HG02623 (cell line): ENCODE measurements around the gene NPIPA1.
"Not testable (repeated sequence)": the region's sequence is repeated elsewhere in the genome, so short reads cannot be mapped to it uniquely, and the experiment has no call there.

Source experiments
- ATAC-seq: cut with Tn5 transposase; IDR thresholded peaks from one replicate; pipeline ENCODE4 v1.9.1; 2021; ENCODE audit warnings: moderate library complexity; ENCODE audit not compliant: unreplicated experiment

The NPIPA1 gene

DNA sequence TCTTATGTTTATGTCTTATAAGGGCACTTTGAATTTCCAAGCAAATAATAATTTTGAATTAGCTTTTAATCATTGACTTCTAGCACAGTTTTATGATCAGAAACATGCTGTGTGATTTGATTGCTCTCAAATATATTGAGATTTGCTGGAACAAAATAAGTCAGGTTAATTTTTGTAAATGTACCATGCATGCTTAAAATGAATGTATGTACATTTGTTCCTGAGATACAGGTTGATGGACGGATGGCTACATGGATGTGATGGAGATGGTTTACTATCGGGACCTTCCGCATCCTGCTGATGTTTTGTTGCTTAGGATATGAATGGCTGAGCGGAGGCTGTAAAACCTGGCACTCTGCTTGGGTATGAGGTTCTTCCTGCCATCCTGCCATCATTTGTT lies at the start of gene NPIPA1:
Gene NPIPA1, plus strand, starts transcription at position 301 of the 400 bp plus-strand sequence. Its CDS starts 0 bp downstream, at position 301.
- not testable (repeated sequence) for ATAC-seq

DNA sequence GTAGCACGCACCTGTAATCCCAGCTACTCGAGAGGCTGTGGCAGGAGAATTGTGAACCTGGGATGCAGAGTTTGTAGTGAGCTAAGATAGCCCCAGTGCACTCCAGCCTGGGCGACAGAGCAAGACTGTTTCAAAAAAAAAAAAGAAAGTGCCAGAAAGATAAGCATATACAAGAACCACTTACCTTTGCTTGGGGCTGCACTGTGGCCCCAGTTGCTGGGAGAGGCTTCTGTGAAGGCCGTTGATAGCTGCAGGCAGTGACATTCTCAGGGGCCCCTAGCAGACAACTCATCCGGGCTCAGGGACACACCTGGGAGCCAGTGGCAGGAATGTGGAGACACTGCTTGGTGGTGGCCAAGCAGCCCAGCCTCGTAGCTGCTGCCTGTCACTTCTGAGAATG lies 45.1 kb upstream of the NPIPA1 start:
- ATAC-seq, result not testable (repeated sequence)

DNA sequence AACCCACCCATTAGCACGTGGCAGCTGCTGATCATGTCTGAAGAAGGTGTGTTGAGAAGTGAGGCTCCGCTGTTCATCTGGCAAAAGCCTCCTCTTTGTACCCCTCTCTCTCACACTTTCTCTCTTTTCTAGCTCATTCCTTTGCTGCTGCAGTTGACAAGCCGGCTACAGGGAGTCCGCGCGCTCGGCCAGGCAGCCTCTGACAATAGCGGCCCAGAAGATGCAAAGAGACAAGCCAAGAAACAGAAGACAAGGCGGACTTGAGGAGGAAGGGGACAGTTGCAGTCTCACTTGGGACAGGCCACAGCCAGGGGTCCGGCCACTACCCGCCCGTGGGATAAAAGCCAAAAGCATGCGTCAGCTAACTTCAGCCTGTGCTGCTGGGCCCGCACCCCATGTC lies 41.9 kb upstream of the NPIPA1 start:
- not testable (repeated sequence) for ATAC-seq

GRCh38 chr16:14896023-14896422 lies 41.2 kb upstream of the NPIPA1 start:
- ATAC-seq, result not testable (repeated sequence)

DNA sequence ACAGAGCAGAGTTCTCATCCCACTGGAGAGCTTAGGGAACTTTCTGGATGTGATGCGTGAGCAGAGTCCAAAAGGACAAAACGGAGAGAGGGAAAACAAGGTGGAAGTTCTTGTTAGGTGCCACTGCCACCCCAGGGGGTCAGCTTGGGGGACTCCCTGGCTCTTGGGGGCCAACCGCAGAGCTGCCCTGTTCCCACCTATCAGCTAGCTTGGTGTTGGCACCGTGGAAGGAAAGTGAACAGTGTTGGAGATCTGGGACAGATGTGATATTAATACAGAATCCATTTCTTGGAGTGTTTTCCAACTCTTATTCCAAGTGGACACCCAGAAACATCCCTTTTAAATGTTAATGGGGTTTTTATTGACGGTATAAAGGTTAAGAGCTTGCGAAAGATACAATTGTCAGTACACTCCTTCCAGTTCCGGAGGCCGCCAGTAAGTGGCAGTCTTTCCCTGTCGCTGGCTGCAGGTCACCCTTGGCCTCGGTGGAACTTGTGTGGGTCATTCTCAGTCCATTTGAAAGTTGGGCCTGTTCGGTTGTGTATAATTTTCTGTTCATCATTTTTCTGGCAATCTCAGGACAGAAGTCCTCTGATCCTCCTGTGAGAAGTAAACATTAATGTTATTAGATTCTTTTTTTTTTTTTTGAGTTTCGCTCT lies 40.1 kb upstream of the NPIPA1 start:
- not testable (repeated sequence) for ATAC-seq

- not testable (repeated sequence) for ATAC-seq
These were observed 39.1 kb upstream of the NPIPA1 start for GRCh38 chr16:14898162-14898561.

- ATAC-seq, result not testable (repeated sequence)
These were observed 33.9 kb upstream of the NPIPA1 start for GRCh38 chr16:14903191-14903957.

GRCh38 chr16:14909744-14910143 lies 27.5 kb upstream of the NPIPA1 start:
- ATAC-seq, result not testable (repeated sequence)

GRCh38 chr16:14910833-14911629 lies 26.2 kb upstream of the NPIPA1 start:
- ATAC-seq, result not testable (repeated sequence)

- ATAC-seq, result not testable (repeated sequence)
These were observed 25.3 kb upstream of the NPIPA1 start for GRCh38 chr16:14911954-14912353.

DNA sequence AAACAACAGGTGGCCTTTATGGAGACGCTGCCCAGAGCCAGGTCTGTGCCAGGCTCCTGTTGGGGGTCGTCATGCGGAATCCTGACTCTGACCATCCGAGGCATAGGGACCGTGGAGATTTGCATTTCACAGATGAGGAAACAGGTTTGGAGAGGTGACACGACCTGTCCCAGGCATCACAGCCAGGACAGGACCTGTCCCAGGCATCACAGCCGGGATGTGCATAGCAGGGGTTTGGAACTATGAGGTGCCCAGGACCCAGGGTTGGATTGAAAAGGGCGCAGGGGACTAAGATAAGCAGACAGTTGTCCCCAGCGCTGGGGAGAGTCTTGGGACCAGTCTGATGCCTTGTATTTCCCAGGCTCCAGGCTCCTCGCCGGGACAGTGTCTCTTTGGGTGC lies 24.7 kb upstream of the NPIPA1 start:
- ATAC-seq, result not testable (repeated sequence)

- ATAC-seq, result not testable (repeated sequence)
These were observed 18.7 kb upstream of the NPIPA1 start for GRCh38 chr16:14918504-14918903.

GRCh38 chr16:14919837-14920600 lies 17.2 kb upstream of the NPIPA1 start:
- ATAC-seq, result not testable (repeated sequence)

DNA sequence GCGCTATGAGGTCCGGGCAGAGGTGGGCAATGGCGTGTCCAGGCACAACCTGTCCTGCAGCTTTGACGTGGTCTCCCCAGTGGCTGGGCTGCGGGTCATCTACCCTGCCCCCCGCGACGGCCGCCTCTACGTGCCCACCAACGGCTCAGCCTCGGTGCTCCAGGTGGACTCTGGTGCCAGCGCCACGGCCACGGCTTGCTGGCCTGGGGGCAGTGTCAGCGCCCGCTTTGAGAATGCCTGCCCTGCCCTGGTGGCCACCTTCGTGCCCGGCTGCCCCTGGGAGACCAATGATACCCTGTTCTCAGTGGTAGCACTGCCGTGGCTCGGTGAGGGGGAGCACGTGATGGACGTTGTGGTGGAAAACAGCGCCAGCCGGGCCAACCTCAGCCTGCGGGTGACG lies 15.0 kb upstream of the NPIPA1 start:
- ATAC-seq, result not testable (repeated sequence)

GRCh38 chr16:14922968-14923367 lies 14.3 kb upstream of the NPIPA1 start:
- not testable (repeated sequence) for ATAC-seq

- not testable (repeated sequence) for ATAC-seq
These were observed 13.7 kb upstream of the NPIPA1 start for GRCh38 chr16:14923394-14924088.

GRCh38 chr16:14924359-14924758 lies 12.9 kb upstream of the NPIPA1 start:
- ATAC-seq, result not testable (repeated sequence)

GRCh38 chr16:14924982-14925381 lies 12.3 kb upstream of the NPIPA1 start:
- not testable (repeated sequence) for ATAC-seq

DNA sequence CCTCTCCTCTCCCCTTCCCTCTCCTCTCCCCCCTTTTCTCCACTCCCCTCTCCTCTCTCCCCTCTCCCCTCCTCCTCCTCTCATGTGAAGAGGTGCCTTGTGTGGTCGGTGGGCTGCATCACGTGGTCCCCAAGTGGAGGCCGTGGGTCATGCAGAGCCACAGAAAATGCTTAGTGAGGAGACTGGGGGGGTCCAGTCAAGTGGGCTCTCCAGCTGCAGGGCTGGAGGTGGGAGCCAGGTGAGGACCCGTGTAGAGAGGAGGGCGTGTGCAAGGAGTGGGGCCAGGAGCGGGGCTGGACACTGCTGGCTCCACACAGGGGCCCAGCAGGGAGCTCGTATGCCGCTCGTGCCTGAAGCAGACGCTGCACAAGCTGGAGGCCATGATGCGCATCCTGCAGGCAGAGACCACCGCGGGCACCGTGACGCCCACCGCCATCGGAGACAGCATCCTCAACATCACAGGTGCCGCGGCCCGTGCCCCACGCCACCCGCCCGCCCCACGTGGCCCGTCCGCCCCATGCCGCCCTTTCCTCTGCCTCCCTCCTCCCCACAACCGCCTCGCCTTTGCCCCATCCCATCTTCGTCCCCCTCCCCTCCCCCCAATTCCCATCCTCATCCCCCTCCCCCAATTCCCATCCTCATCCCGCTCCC lies 9.1 kb upstream of the NPIPA1 start:
- not testable (repeated sequence) for ATAC-seq
